ENCODE measurements around the gene SMIM14. TPM values are rescaled to one million over a fixed set of nuclear protein-coding genes. Genes with fewer than 3 reads are reported as not detected.

Gene SMIM14
- total RNA-seq, 1 donor from 2014 or later: 61.2 TPM

- TF ChIP-seq, protein P1, sequence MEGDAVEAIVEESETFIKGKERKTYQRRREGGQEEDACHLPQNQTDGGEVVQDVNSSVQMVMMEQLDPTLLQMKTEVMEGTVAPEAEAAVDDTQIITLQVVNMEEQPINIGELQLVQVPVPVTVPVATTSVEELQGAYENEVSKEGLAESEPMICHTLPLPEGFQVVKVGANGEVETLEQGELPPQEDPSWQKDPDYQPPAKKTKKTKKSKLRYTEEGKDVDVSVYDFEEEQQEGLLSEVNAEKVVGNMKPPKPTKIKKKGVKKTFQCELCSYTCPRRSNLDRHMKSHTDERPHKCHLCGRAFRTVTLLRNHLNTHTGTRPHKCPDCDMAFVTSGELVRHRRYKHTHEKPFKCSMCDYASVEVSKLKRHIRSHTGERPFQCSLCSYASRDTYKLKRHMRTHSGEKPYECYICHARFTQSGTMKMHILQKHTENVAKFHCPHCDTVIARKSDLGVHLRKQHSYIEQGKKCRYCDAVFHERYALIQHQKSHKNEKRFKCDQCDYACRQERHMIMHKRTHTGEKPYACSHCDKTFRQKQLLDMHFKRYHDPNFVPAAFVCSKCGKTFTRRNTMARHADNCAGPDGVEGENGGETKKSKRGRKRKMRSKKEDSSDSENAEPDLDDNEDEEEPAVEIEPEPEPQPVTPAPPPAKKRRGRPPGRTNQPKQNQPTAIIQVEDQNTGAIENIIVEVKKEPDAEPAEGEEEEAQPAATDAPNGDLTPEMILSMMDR (IDR thresholded peaks at IDR 0.05): no peak
- peaks cover 4% of the 10 kb centered on the region for H3K9me3 ChIP-seq
- H3K27me3 ChIP-seq (ENCODE audit: low read depth): no peaks in the 10 kb centered on the region
- intact Hi-C loops (cut with DNase I): no loop called here
- no peak overlapping the region for H3K4me3 ChIP-seq
- H3K4me1 ChIP-seq: no peaks in the 10 kb centered on the region
- peak in 1 of 2 donors; percentile 43 for ATAC-seq
- H3K36me3 ChIP-seq: peaks cover 23% of the 10 kb centered on the region
- H3K27ac ChIP-seq: no peak overlapping the region
- DNase-seq: no peak
These were observed 30.2 kb downstream of the SMIM14 start for GRCh38 chr4:39608451-39608850.

DNA sequence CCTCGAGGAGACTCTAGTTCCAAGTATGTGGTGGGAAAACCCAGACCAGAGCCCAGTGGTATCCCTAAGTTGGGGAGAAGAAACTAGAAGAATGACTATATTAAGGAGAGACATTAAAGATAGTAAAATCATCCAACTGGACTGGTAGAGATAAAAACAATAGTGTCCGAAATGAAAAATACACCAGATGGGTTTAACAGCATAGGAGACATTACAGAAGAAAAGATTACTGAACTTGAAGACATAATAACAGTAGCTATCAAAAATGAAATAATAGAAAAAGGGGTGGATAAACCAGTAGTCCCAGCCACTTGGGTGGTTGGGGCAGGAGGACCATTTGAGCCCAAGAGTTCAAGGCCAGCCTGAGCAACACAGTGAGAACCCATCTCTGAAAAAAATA is 31.9 kb downstream of the SMIM14 start:
- TF ChIP-seq, protein P1 (IDR thresholded peaks at IDR 0.05): no peak
- ATAC-seq: no peak
- Histone ChIP-seq H3K4me1 (no peaks in the 10 kb centered on the region), H3K36me3 (peaks cover 40% of the 10 kb centered on the region), H3K9me3 (peaks cover 4% of the 10 kb centered on the region), H3K4me3 (no peak overlapping the region), H3K27me3 (ENCODE audit: low read depth) (no peaks in the 10 kb centered on the region), H3K27ac (no peak overlapping the region)
- no peak for DNase-seq
- intact Hi-C loops (cut with DNase I): no loop called here

DNA sequence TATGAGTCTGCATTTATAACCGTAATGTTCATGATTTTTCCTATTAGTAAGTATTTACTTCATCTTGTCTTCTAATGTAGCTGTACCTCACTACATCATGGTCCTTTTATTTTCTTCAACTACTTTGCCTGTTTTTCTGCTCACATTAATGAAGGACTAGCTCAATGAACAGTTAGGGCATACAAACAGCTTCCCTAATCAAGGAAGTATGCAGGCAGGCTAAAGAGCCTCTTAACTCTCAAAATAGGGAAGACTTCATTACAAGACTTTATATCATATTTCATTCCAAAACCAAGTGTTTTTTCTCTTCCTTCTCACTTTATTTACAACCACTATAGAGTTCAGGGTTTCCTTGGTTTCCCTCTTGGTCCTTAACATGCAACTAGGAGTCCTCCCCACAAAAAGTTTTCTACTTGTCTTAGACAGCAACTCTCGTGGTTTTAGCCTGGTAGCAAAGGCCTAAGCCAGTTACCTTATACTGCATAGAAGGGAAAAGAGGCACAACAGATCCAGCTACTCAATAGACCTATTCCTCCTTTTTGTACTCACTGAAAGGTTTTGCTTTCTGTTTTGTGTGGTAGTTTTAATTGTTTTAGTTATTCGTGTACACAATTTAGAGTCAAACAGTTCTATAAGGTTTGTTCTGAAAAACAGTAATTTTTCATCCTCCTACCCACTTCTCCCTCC is 40.8 kb downstream of the SMIM14 start:
- no peaks in the 10 kb centered on the region for H3K9me3 ChIP-seq
- no peak overlapping the region for H3K27ac ChIP-seq
- H3K27me3 ChIP-seq (ENCODE audit: low read depth): no peaks in the 10 kb centered on the region
- H3K36me3 ChIP-seq: peaks cover 41% of the 10 kb centered on the region
- intact Hi-C loops (cut with DNase I): no loop called here
- DNase-seq: no peak
- H3K4me3 ChIP-seq: no peak overlapping the region
- TF ChIP-seq, protein P1 (IDR thresholded peaks at IDR 0.05): no peak
- no peak for ATAC-seq
- H3K4me1 ChIP-seq: peaks cover 5% of the 10 kb centered on the region

DNA sequence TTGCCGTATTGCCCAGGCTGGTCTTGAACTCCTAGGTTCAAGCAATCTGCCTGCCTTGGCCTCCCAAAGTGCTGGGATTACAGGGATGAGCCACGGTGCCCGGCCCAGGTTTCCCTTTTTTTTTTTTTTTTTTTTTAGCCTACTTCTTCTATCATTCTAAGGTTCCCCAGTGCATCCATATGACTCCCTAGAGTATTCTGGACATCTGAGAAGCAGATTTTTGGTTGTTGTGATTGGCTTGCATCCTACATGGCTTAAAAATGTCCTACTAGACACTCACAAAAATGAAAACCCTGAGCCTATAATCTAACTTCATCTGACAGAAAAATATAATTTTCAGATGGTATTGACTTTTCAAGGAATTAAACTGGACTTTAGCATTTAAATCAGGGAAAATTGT is 41.7 kb downstream of the SMIM14 start:
- TF ChIP-seq, protein P1 (IDR thresholded peaks at IDR 0.05): no peak
- ATAC-seq (no peak), DNase-seq (no peak)
- Histone ChIP-seq H3K27me3 (ENCODE audit: low read depth) (no peaks in the 10 kb centered on the region), H3K4me1 (peaks cover 5% of the 10 kb centered on the region), H3K4me3 (no peak overlapping the region), H3K9me3 (no peaks in the 10 kb centered on the region), H3K36me3 (peaks cover 33% of the 10 kb centered on the region), H3K27ac (no peak overlapping the region)
- intact Hi-C loops (cut with DNase I): no loop called here

DNA sequence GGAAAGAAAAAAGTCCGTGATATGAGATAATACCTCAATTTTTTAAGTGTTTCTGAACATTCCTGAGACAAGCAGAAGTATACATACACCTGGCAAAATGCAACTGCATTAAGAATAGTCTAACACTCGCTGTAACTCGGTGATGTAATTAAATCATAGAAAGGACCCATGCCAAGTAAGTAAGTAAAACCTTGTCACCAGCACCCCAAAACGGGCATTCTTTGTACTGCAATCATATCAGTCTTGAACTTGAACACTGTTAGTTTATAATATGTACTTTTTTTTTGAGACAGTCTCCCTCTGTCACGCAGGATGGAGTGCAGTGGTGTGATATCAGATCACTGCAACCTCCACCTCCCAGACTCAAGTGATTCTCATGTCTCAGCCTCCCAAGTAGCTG is 47.4 kb downstream of the SMIM14 start:
- no peak overlapping the region for H3K4me3 ChIP-seq
- H3K36me3 ChIP-seq: peaks cover 14% of the 10 kb centered on the region
- no peaks in the 10 kb centered on the region for H3K27me3 ChIP-seq (ENCODE audit: low read depth)
- DNase-seq (no peak), ATAC-seq (no peak)
- no peaks in the 10 kb centered on the region for H3K9me3 ChIP-seq
- no peaks in the 10 kb centered on the region for H3K4me1 ChIP-seq
- TF ChIP-seq, protein P1 (IDR thresholded peaks at IDR 0.05): no peak
- intact Hi-C loops (cut with DNase I): no loop called here
- H3K27ac ChIP-seq: no peak overlapping the region
